ENCODE measurements around the gene ZNF675. TPM values are rescaled to one million over a fixed set of nuclear protein-coding genes. Genes with fewer than 3 reads are reported as not detected.
"Not testable (repeated sequence)": the region's sequence is repeated elsewhere in the genome, so short reads cannot be mapped to it uniquely, and the experiment has no call there.

ZNF675 gene
- total RNA-seq (ENCODE audit: unreplicated experiment), result 36.5 TPM
- long read RNA-seq, transcript ZNF675-201 (4 exons, 2,301 nt), result major isoform, 6 of 10 reads
- long read RNA-seq, partial matches to known transcripts, result 0 of 10 reads
- long read RNA-seq, other reads (novel, unspliced or antisense), result 2 of 10 reads

DNA sequence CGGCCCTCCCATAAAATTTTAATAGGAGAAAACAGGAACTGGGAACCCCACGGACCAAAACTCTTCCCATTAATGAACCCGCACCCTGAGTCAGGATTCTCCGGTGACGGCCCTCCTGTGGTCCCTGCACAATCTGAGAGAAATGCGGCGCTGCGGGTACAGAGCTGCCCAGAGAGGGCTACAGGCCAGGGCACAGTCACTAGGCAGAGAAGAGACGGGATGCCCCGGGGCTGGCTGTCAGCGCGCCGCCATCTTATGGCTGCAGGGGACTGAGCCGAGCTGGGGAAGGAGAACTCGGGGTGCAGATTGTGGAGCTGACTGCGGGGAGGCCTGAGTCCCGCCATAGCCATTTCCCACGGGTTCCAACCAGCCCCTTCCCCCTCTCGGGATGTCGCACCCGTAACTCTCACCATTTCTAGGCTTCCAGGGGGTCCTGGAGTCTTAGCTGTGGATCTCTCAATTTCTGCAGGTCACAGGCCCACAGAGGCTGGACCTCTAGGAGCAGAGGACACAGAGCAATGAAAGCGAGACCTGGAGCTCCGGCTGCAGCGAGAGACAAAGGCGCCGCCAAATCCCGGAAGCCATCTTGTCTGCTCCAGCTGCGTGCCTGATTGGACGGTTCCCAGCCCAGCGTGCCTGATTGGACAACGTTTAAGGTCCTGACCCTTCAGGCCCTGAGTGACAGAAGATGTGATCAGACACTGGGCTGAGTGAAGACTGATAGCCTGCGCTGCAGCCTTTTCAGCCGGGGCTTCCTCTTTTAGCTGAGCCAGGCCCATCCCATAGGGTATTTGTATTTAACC, at the start of gene ZNF675:
Gene ZNF675 (minus strand): TSS at position 592 of the 803 bp plus-strand sequence. CDS start 179 bp downstream, at position 413.
- peak within 1 kb of the TSS; percentile 98 for H3K4me3 Mint-ChIP-seq (ENCODE audit: unreplicated experiment)
- H3K9me3 Mint-ChIP-seq (ENCODE audit: unreplicated experiment), result peaks cover 7% of the 10 kb centered on the region
- TF ChIP-seq, protein P1, sequence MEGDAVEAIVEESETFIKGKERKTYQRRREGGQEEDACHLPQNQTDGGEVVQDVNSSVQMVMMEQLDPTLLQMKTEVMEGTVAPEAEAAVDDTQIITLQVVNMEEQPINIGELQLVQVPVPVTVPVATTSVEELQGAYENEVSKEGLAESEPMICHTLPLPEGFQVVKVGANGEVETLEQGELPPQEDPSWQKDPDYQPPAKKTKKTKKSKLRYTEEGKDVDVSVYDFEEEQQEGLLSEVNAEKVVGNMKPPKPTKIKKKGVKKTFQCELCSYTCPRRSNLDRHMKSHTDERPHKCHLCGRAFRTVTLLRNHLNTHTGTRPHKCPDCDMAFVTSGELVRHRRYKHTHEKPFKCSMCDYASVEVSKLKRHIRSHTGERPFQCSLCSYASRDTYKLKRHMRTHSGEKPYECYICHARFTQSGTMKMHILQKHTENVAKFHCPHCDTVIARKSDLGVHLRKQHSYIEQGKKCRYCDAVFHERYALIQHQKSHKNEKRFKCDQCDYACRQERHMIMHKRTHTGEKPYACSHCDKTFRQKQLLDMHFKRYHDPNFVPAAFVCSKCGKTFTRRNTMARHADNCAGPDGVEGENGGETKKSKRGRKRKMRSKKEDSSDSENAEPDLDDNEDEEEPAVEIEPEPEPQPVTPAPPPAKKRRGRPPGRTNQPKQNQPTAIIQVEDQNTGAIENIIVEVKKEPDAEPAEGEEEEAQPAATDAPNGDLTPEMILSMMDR (IDR thresholded peaks at IDR 0.05; ENCODE audit: partially characterized antibody, unreplicated experiment), result no peak
- H3K36me3 Mint-ChIP-seq (ENCODE audit: unreplicated experiment), result peaks cover 4% of the 10 kb centered on the region
- peak within 1 kb of the TSS; percentile 100 for H3K27ac Mint-ChIP-seq (ENCODE audit: unreplicated experiment)
- DNase-seq, result peak; percentile 91
- peaks cover 3% of the 10 kb centered on the region for H3K4me1 Mint-ChIP-seq (ENCODE audit: low read depth, unreplicated experiment)
- peaks cover 4% of the 10 kb centered on the region for H3K27me3 Mint-ChIP-seq (ENCODE audit: unreplicated experiment)

GRCh38 chr19:23730729-23731465, 43.9 kb upstream of the ZNF675 start:
- H3K36me3 Mint-ChIP-seq (ENCODE audit: unreplicated experiment); H3K27ac Mint-ChIP-seq (ENCODE audit: unreplicated experiment); H3K4me1 Mint-ChIP-seq (ENCODE audit: low read depth, unreplicated experiment); DNase-seq; H3K27me3 Mint-ChIP-seq (ENCODE audit: unreplicated experiment); H3K9me3 Mint-ChIP-seq (ENCODE audit: unreplicated experiment); H3K4me3 Mint-ChIP-seq (ENCODE audit: unreplicated experiment): not testable (repeated sequence)

- H3K4me1 Mint-ChIP-seq (ENCODE audit: low read depth, unreplicated experiment); DNase-seq; H3K9me3 Mint-ChIP-seq (ENCODE audit: unreplicated experiment); H3K4me3 Mint-ChIP-seq (ENCODE audit: unreplicated experiment); H3K36me3 Mint-ChIP-seq (ENCODE audit: unreplicated experiment); H3K27me3 Mint-ChIP-seq (ENCODE audit: unreplicated experiment): not testable (repeated sequence)
- peak overlapping the region; percentile 38 for H3K27ac Mint-ChIP-seq (ENCODE audit: unreplicated experiment)
Observed at GRCh38 chr19:23724161-23724560, 37.1 kb upstream of the ZNF675 start.

DNA sequence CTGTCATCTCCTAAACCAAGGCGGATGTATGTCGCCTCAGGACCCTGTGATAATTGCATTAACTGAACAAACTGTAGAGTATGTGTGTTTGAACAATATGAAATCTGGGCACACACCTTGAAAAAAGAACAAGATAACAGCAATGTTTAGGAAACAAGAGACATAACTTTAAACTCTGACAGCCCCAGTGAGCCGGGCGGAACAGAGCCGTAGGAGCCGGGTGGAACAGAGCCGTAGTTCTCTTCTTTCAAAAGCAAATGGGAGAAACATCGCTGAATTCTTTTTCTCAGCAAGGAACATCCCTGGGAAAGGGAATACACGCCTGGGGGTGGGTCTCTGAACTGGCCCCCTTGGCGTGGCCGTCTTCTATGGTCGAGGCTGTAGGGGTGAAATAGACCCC, 31.8 kb upstream of the ZNF675 start:
- H3K27ac Mint-ChIP-seq (ENCODE audit: unreplicated experiment), result no peak overlapping the region
- no peaks in the 10 kb centered on the region for H3K9me3 Mint-ChIP-seq (ENCODE audit: unreplicated experiment)
- no peaks in the 10 kb centered on the region for H3K27me3 Mint-ChIP-seq (ENCODE audit: unreplicated experiment)
- no peak overlapping the region for H3K4me3 Mint-ChIP-seq (ENCODE audit: unreplicated experiment)
- no peaks in the 10 kb centered on the region for H3K36me3 Mint-ChIP-seq (ENCODE audit: unreplicated experiment)
- H3K4me1 Mint-ChIP-seq (ENCODE audit: low read depth, unreplicated experiment), result peaks cover 4% of the 10 kb centered on the region
- TF ChIP-seq, protein P1 (IDR thresholded peaks at IDR 0.05; ENCODE audit: partially characterized antibody, unreplicated experiment), result no peak
- DNase-seq, result no peak

- no peaks in the 10 kb centered on the region for H3K9me3 Mint-ChIP-seq (ENCODE audit: unreplicated experiment)
- DNase-seq, result no peak
- no peak overlapping the region for H3K4me3 Mint-ChIP-seq (ENCODE audit: unreplicated experiment)
- TF ChIP-seq, protein P1 (IDR thresholded peaks at IDR 0.05; ENCODE audit: partially characterized antibody, unreplicated experiment), result no peak
- H3K27me3 Mint-ChIP-seq (ENCODE audit: unreplicated experiment), result no peaks in the 10 kb centered on the region
- H3K4me1 Mint-ChIP-seq (ENCODE audit: low read depth, unreplicated experiment), result no peaks in the 10 kb centered on the region
- H3K27ac Mint-ChIP-seq (ENCODE audit: unreplicated experiment), result no peak overlapping the region
- no peaks in the 10 kb centered on the region for H3K36me3 Mint-ChIP-seq (ENCODE audit: unreplicated experiment)
Observed at GRCh38 chr19:23716792-23717191, 29.8 kb upstream of the ZNF675 start.

Data from glutamatergic neuron (in vitro differentiated cells).